ENCODE measurements around the gene TUBB1. TPM values are rescaled to one million over a fixed set of nuclear protein-coding genes. Genes with fewer than 3 reads are reported as not detected.

TUBB1 gene
- total and polyA plus RNA-seq, 4 donors, result 0.64 to 6.8 (median 3.7) TPM

DNA sequence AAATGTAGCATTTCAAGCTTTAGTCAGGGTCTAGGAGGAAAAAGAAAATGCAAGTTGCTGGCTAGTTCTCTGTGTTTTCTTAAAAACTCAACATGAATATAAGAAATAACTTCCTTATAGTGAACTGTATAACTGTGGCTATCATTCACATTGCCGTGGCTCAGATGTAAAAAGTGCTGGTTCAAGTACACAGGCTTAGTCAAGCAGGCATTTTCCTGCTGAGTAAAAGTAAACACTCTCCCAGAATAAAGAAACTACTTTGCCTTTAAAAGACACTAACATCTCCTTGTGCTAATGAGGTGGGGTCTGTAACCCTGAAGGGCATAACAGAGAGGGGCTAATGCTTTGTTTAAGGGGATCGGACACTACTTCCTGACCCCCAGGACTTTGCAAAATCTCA is 9.6 kb downstream of the TUBB1 start:
- Histone ChIP-seq H3K9me3 (ENCODE audit: control insufficient read depth in 4 of 4, insufficient read depth in 3 of 4, low read length in 3 of 4) (no peaks in the 10 kb centered on the region), H3K9ac (ENCODE audit: insufficient read depth in 1 of 2, low read length in 2 of 2) (no peak overlapping the region), H3K36me3 (ENCODE audit: control insufficient read depth in 4 of 4, insufficient read depth in 4 of 4, low read length in 4 of 4) (peaks cover 16 to 22% (median 18%) of the 10 kb centered on the region in 4 donors), H3K27me3 (ENCODE audit: control insufficient read depth in 3 of 3, insufficient read depth in 3 of 3, low read length in 2 of 3) (no peaks in the 10 kb centered on the region), H3K4me3 (no peak overlapping the region), H3K27ac (ENCODE audit: low read depth in 1 of 2, low read length in 1 of 2) (no peak overlapping the region), H3K4me1 (ENCODE audit: control insufficient read depth in 5 of 5, insufficient read depth in 5 of 5, low read length in 5 of 5) (peaks cover 0 to 27% (median 13%) of the 10 kb centered on the region in 5 donors)
- no peak for DNase-seq
- TF ChIP-seq, protein P1, sequence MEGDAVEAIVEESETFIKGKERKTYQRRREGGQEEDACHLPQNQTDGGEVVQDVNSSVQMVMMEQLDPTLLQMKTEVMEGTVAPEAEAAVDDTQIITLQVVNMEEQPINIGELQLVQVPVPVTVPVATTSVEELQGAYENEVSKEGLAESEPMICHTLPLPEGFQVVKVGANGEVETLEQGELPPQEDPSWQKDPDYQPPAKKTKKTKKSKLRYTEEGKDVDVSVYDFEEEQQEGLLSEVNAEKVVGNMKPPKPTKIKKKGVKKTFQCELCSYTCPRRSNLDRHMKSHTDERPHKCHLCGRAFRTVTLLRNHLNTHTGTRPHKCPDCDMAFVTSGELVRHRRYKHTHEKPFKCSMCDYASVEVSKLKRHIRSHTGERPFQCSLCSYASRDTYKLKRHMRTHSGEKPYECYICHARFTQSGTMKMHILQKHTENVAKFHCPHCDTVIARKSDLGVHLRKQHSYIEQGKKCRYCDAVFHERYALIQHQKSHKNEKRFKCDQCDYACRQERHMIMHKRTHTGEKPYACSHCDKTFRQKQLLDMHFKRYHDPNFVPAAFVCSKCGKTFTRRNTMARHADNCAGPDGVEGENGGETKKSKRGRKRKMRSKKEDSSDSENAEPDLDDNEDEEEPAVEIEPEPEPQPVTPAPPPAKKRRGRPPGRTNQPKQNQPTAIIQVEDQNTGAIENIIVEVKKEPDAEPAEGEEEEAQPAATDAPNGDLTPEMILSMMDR (IDR thresholded peaks at IDR 0.05; ENCODE audit: control extremely low read depth, extremely low read depth), result no peak
- 44 to 63% methylated on average over 2 of the region's 2 CpGs for WGBS, 2 donors
- ATAC-seq (ENCODE audit: insufficient read depth, low FRiP score), result no peak

DNA sequence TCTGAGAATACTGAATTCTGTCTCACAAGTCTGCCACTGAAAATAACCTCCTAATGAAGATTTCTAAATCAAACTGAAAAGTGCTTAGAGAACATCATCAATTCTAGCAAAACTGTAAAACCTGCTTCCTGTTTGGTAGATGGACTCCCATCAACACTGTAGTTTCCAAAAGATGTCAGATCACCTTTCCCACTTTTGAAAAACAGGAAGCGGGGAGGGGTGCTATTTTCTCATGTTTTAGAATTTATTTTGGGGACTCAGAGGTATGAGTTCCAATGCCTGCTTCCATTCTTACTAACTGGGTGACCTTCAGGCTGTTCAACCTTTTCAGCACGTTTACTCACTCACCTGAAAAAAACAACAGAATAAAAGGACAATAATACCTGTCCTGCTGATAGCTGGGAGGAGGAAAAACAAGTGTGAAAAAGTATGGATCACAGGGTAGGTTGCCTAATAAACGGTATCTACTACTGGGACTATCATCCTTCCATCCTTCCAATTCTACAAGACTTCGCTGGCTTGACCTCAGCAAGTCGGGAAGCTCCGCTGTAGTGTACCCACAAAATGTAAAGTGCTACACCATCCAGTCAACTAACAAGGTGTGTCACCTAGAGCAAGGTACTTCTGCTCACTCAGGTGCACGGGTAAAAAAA is 11.8 kb downstream of the TUBB1 start:
- H3K4me3 ChIP-seq, result peak overlapping the region; percentile 93
- no peaks in the 10 kb centered on the region for H3K9me3 ChIP-seq (ENCODE audit: control insufficient read depth in 4 of 4, insufficient read depth in 3 of 4, low read length in 3 of 4)
- TF ChIP-seq, protein P1 (IDR thresholded peaks at IDR 0.05; ENCODE audit: control extremely low read depth, extremely low read depth), result no peak
- peak overlapping the region in 1 of 2 donors; percentile 64 for H3K9ac ChIP-seq (ENCODE audit: insufficient read depth in 1 of 2, low read length in 2 of 2)
- no peak overlapping the region for H3K27ac ChIP-seq (ENCODE audit: low read depth in 1 of 2, low read length in 1 of 2)
- H3K27me3 ChIP-seq (ENCODE audit: control insufficient read depth in 3 of 3, insufficient read depth in 3 of 3, low read length in 2 of 3), result no peaks in the 10 kb centered on the region
- DNase-seq (no peak), ATAC-seq (ENCODE audit: insufficient read depth, low FRiP score) (no peak)
- WGBS, 2 donors, result 63 to 77% methylated on average over 7 of the region's 7 CpGs
- H3K36me3 ChIP-seq (ENCODE audit: control insufficient read depth in 4 of 4, insufficient read depth in 4 of 4, low read length in 4 of 4), result peaks cover 11 to 21% (median 19%) of the 10 kb centered on the region in 4 donors
- H3K4me1 ChIP-seq (ENCODE audit: control insufficient read depth in 5 of 5, insufficient read depth in 5 of 5, low read length in 5 of 5), result peaks cover 0 to 27% (median 13%) of the 10 kb centered on the region in 5 donors

DNA sequence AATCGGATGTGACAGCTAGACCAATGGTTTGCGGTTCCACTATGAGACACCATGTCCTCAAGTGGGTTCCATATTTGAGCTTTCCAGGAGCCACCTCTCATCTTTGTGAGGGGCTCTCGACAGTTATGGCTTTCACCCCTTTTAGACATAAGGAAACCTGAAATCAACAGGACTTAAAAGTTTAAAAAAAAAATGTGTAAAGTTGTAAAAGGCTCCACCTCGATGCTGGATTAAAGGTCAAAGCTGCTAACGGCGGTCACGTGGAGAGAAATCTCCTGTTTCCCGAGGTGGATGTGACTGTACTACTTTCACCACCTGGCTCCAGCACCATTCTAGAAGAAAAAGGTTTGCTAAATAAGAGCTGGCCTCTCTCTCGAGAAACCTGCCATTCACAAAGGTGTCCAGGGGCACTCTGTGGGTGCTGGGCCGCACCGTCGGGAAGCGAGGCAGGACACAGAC is 12.4 kb downstream of the TUBB1 start:
- peaks cover 14 to 25% (median 23%) of the 10 kb centered on the region in 4 donors for H3K36me3 ChIP-seq (ENCODE audit: control insufficient read depth in 4 of 4, insufficient read depth in 4 of 4, low read length in 4 of 4)

More for the DNA sequence above, 12.4 kb downstream of the TUBB1 start:
- Histone ChIP-seq H3K27ac (ENCODE audit: low read depth in 1 of 2, low read length in 1 of 2) (peak overlapping the region; percentile 97 to 98), H3K9me3 (ENCODE audit: control insufficient read depth in 4 of 4, insufficient read depth in 3 of 4, low read length in 3 of 4) (no peaks in the 10 kb centered on the region), H3K4me3 (peak overlapping the region; percentile 93), H3K27me3 (ENCODE audit: control insufficient read depth in 3 of 3, insufficient read depth in 3 of 3, low read length in 2 of 3) (no peaks in the 10 kb centered on the region), H3K4me1 (ENCODE audit: control insufficient read depth in 5 of 5, insufficient read depth in 5 of 5, low read length in 5 of 5) (peaks cover 0 to 27% (median 13%) of the 10 kb centered on the region in 5 donors), H3K9ac (ENCODE audit: insufficient read depth in 1 of 2, low read length in 2 of 2) (peak overlapping the region in 1 of 2 donors; percentile 78)
- DNase-seq (no peak), ATAC-seq (ENCODE audit: insufficient read depth, low FRiP score) (no peak)
- 14 to 19% methylated on average over 13 of the region's 13 CpGs for WGBS, 2 donors
- TF ChIP-seq, protein P1 (IDR thresholded peaks at IDR 0.05; ENCODE audit: control extremely low read depth, extremely low read depth), result no peak
